ENCODE data around the gene TMEM132D.

DNA sequence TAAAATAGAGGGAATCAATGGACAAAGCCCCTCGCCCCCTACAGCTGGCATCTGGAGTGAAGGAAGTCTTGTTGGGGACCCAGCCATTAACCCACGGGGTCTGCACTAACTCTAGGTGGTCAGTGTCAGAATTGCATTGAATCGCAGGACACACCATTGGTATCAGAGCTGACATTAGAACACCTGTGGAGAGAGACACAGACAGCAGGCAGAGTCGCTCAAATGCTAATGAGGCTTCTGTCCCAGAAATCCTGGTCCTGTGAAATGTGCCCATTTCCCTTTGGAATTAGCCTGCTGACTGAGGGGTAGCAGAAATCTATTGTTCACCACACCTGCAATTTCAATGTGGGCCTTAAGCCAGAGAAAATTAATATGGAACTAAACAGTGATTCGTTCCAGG lies 33.0 kb downstream of the TMEM132D start:
- TF ChIP-seq, protein P1, sequence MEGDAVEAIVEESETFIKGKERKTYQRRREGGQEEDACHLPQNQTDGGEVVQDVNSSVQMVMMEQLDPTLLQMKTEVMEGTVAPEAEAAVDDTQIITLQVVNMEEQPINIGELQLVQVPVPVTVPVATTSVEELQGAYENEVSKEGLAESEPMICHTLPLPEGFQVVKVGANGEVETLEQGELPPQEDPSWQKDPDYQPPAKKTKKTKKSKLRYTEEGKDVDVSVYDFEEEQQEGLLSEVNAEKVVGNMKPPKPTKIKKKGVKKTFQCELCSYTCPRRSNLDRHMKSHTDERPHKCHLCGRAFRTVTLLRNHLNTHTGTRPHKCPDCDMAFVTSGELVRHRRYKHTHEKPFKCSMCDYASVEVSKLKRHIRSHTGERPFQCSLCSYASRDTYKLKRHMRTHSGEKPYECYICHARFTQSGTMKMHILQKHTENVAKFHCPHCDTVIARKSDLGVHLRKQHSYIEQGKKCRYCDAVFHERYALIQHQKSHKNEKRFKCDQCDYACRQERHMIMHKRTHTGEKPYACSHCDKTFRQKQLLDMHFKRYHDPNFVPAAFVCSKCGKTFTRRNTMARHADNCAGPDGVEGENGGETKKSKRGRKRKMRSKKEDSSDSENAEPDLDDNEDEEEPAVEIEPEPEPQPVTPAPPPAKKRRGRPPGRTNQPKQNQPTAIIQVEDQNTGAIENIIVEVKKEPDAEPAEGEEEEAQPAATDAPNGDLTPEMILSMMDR (IDR thresholded peaks at IDR 0.05): no peak
- TF ChIP-seq POLR2A (IDR thresholded peaks at IDR 0.05) (no peak), EP300 (IDR thresholded peaks at IDR 0.05) (no peak), POLR2AphosphoS5 (IDR thresholded peaks at IDR 0.05) (no peak)

All from gastroesophageal sphincter (tissue), 3 donors.